VCaP (cell line): ENCODE data around the gene PTCH1.

Source experiments
- H3K27ac ChIP-seq: fragments of 450-650 bp; 2 replicates; pipeline ENCODE4 v1.5.1; 2017
- TF ChIP-seq, protein P1 (sequence below): fragments of 450-650 bp; conservative IDR thresholded peaks from 2 replicates; pipeline ENCODE4 v1.5.1; 2017; ENCODE audit warnings: mild to moderate bottlenecking, moderate library complexity

PTCH1 gene

DNA sequence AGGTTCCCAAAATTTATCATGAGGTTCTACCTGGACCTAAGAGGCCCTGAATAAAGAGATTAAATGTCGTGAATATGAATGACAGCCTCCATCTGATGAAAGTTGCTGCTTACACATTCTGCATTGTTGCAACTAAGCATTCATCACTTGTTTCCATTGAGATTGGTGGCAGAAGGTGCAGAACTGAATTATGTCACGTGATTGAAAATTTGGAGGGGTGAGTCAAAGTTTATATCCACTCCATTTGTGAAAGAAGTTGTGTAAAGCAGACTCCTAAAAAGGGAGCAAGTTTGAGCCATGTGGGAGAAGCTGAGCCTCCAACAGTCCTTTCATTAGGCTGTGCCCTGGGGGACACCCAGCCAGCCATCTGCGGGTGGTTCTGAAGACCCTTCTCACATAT lies 4.9 kb upstream of the PTCH1 start:
- TF ChIP-seq, protein P1, sequence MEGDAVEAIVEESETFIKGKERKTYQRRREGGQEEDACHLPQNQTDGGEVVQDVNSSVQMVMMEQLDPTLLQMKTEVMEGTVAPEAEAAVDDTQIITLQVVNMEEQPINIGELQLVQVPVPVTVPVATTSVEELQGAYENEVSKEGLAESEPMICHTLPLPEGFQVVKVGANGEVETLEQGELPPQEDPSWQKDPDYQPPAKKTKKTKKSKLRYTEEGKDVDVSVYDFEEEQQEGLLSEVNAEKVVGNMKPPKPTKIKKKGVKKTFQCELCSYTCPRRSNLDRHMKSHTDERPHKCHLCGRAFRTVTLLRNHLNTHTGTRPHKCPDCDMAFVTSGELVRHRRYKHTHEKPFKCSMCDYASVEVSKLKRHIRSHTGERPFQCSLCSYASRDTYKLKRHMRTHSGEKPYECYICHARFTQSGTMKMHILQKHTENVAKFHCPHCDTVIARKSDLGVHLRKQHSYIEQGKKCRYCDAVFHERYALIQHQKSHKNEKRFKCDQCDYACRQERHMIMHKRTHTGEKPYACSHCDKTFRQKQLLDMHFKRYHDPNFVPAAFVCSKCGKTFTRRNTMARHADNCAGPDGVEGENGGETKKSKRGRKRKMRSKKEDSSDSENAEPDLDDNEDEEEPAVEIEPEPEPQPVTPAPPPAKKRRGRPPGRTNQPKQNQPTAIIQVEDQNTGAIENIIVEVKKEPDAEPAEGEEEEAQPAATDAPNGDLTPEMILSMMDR = no peak
- H3K27ac ChIP-seq = no peak overlapping the region

DNA sequence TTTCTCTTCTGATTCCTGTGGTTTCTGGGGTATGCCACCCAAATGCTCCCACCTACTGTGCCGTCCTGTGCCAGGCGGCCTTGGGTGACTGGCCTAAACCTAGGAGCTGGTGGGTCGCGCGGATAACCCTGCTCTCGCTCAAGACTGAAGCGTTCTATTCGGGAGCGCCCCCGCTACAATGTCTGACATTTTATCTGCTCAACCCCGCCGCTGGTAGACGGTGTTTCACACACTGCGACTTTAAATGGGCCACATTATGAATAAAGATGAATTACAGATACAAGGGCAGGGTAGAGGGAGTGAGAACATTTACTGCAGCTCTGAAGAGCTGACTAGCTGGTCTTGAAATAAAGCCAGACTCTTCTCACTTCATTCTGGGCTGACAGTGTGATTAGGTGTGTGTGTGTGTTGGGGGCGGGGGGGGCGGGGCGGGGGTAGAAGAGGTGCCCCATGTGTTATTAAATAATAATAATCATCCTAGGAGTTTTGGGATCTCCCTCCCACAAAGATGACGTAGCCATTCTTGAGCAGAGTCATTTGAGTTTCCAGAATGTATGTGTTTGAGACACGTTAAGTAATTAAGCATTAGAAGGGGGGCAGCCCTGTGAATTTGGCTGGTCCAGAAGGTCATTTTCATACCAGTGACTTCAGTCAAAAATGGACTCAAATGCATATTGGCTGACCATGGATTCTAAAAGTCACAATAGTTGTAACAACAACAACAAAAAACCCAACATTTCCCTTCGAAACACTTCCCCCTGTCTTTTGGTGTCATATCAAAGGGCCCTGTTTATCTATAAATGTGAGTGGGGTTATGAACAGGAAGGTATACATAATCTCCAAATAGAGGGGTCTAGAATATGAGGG lies 1.0 kb upstream of the PTCH1 start:
- H3K27ac ChIP-seq = peak overlapping the region; percentile 88
- TF ChIP-seq, protein P1 = no peak

DNA sequence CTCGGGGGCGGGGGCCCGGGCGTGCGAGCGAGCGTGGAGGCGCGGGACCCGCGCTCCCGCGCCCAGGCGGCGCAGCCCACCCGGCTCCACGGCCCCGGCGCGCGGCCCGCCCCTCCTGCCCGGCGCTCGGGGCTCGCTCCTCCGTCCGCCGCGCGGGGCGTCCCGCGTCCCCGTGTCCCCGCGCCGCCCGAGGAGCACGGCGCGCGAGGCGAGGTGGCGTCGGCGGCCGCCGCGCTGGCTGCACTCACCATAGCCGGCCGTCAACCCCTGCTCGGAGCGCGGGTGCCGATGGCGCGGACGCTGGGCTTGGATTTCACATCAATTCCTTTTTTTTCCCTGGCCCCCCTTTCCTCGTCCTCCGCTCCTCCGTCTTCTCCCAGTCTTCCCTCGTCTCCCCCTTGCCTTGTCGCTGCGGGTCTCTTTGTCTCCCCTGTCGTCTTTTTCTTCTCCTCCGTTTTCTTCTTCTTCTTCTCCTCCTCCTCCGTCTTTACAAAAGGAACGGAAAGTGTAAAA lies 494 bp downstream of the PTCH1 start:
- TF ChIP-seq, protein P1 = no peak
- peak overlapping the region; percentile 88 for H3K27ac ChIP-seq

DNA sequence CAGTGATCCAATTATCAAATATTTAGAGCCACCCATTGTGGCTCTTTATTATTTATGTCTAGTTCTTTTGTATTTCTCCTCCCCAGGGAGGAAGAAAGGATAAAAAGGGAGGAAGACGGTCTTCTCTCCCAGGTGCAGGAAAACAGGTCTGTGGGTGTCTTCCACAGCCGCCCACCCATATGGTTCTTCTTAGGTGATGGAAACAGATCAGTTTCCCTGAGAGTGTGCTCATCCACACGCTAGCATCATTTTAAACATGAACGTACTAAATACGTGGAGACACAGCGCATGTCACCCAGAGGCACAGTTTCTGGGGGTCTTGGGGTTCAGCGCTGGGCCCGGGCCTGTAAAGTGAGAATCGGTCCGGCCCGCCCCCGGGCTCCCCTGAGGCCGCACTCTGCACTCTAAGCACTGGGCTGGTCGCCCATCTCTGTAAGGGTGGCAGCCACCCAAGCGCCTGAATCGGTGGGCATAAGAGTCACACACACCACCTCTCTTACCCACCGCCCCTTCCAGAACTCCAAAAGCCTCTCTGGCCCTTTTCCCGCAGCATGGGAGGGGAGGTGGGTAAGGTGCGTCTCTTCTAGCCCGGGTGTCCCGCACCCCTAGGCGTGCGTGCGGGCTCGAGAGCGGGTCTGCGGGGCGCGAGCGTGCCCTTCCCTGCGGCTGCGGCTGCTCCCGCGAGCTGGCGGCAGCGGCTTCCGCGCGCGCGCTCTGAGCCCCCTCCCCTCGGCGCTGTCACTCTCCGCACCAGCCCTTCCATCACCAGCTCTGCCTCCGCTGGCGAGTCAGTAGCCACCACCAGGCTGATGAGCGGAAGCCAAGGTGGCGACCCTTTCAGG lies 1.3 kb downstream of the PTCH1 start:
- peak overlapping the region; percentile 88 for H3K27ac ChIP-seq
- TF ChIP-seq, protein P1 = no peak

DNA sequence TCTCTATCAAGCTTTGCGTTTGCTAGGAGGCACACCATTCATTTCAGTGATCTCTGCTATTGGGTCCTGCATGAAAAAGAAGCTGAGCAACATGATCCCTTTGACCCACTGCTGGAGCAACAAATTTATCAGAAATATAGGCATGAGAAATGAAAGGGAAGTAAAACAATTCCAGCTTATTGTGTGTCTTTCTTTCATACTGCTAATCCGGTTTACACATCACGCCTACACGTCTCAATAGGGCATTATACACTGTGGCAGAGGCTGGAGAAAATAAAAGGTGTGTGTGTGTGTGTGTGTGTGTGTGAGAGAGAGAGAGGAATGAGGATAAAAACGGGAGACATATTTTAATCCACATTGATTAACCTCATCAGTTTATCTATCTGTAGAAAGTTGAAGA lies 2.4 kb downstream of the PTCH1 start:
- H3K27ac ChIP-seq = no peak overlapping the region
- TF ChIP-seq, protein P1 = no peak

DNA sequence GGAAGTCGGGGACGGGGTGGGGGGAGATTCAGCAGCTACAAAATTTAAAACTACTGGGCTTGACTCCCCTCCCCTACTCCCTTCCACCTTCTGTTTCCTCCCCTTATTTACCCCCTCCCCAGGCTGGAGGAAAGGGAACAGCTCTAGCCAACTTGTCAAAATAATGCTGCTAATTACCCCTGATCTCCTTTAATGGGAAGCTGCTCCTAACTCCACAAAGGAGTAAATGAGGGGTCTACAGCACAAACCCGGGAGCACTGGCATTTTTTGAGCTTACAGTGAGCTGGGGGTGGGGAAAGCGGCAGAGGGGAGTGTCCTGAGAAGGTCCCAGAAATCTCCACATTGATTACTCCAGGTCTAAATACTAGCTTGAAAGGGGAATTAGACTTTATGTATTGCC lies 3.1 kb downstream of the PTCH1 start:
- no peak overlapping the region for H3K27ac ChIP-seq
- TF ChIP-seq, protein P1 = no peak

DNA sequence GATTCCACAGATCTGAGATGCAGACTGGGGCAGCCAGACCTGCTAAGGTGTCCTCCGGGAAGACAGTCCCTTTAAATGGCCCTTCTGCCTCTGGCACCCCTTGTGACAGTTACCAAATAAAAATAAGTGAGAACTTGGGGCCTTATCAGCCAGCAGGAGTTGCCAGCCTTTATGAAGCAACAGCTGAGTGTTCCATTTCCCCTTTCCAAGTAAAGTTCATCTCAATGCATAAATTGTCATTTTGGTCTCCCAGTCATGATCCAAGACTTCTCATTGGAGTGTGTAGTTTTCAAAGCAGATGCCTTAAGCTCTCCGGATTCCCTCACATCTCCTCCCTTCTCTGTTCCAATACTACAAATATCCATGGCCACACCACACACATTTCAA lies 4.1 kb downstream of the PTCH1 start:
- peak overlapping the region; percentile 96 for H3K27ac ChIP-seq
- TF ChIP-seq, protein P1 = no peak
